Motor neuron (in vitro differentiated cells): ENCODE data around the gene FLT4. TPM values are rescaled to one million over a fixed set of nuclear protein-coding genes. Genes with fewer than 3 reads are reported as not detected.

Experiments
- ATAC-seq, 8 experiments: fragments of 200-7000 bp; cut with Tn5 transposase; replicated peaks in 6 of 8; 2 replicates each; pipeline ENCODE4 v1.8.0; 2021; ENCODE audit warnings: mild to moderate bottlenecking in 8 of 8, moderate library complexity in 8 of 8
- H3K27ac ChIP-seq, 2 donors: fragments of 250-450 bp; sonication (Bioruptor Pico); 2 replicates each; pipeline ENCODE4 v1.9.0; 2021; ENCODE audit warnings: antibody characterized with exemption in 2 of 2, mild to moderate bottlenecking in 2 of 2, moderate library complexity in 1 of 2
- H3K4me1 ChIP-seq, 2 donors: fragments of 250-450 bp; sonication (Bioruptor Pico); replicated peaks in 1 of 2; 2 replicates each; pipeline ENCODE4 v1.6.1; 2021; ENCODE audit warnings: antibody characterized with exemption in 2 of 2, mild to moderate bottlenecking in 2 of 2, moderate library complexity in 1 of 2
- H3K4me3 ChIP-seq, 5 donors: fragments of 250-450 bp; sonication (Bioruptor Pico); 2 replicates each; pipeline ENCODE4 v1.9.0; 2021; ENCODE audit warnings: antibody characterized with exemption in 5 of 5, mild to moderate bottlenecking in 5 of 5, moderate library complexity in 4 of 5
- WGBS, 10 experiments: fragments of 450-650 bp; shearing (Covaris generic); methylation state at CpG; one replicate each; pipeline ENCODE4 v1.0.0; 2022; 5-methylcytosine and 5-hydroxymethylcytosine counted together
- in situ Hi-C, 9 experiments: fragments of 400-800 bp; cut with MboI; loops; one replicate each; pipeline ENCODE4 v1.15.0; 2021; ENCODE audit warnings: low sequenced_read_pairs in 9 of 9, low pct_unique_long_range_greater_than_20kb in 2 of 9; ENCODE audit not compliant: unreplicated experiment in 9 of 9
- total RNA-seq, 8 experiments: library from RNA; unstranded; fragments of 300-600 nt; gene quantifications; 2 replicates each; pipeline versions ENCODE4 v1.2.3 to v1.2.4, GENCODE V29; 2022

Gene FLT4
- total RNA-seq, 8 experiments from 2014 or later, result 0.14 to 4.4 (median 1.2) TPM

- no peaks in the 10 kb centered on the region for H3K4me1 ChIP-seq
- H3K4me3 ChIP-seq, result no peak overlapping the region
- no peak overlapping the region for H3K27ac ChIP-seq
- 77 to 100% (median 90%) methylated on average over 2 to 8 of the region's 8 CpGs; no CpG with 5 or more reads in 1 of the 10 experiments for WGBS, 10 experiments
- no peak for ATAC-seq
- in situ Hi-C loops, result no loop called here
Measured at GRCh38 chr5:180568914-180569313, 80.5 kb downstream of the FLT4 start.

GRCh38 chr5:180563994-180564393, 85.4 kb downstream of the FLT4 start:
- ATAC-seq, result no peak
- in situ Hi-C loops, result no loop called here
- Histone ChIP-seq H3K27ac (no peak overlapping the region), H3K4me1 (no peaks in the 10 kb centered on the region), H3K4me3 (no peak overlapping the region)
- 83 to 100% (median 95%) methylated on average over 1 to 3 of the region's 3 CpGs; no CpG with 5 or more reads in 1 of the 10 experiments for WGBS, 10 experiments

DNA sequence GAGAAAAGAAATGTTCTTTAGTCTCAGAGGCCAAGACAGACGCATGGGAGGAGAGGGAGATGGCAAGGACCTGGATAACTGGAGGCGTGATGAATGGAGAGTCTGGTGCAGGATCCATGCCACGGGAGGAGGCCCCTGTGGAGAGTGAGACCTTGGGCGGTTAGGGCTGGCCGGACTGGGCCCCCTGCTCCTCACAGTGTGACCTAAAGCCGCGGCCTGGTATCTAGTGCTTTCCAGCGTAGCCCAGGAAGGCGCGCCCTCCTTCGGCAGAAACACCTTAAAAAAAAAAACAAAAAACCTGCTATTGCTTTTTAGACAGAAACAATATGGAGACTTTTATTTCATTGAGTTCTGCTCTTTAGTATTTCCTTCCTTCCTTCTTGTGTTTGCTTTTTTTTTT, 91.2 kb downstream of the FLT4 start:
- no peak for ATAC-seq
- no peak overlapping the region for H3K27ac ChIP-seq
- in situ Hi-C loops, result no loop called here
- no peaks in the 10 kb centered on the region for H3K4me1 ChIP-seq
- no peak overlapping the region for H3K4me3 ChIP-seq
- WGBS, 10 experiments, result 94 to 100% (median 96%) methylated on average over 1 to 11 of the region's 11 CpGs; no CpG with 5 or more reads in 2 of the 10 experiments

GRCh38 chr5:180557217-180557809, 92.1 kb downstream of the FLT4 start:
- Histone ChIP-seq H3K27ac (no peak overlapping the region), H3K4me3 (no peak overlapping the region), H3K4me1 (no peaks in the 10 kb centered on the region)
- ATAC-seq, result no peak
- in situ Hi-C loops, result no loop called here
- 85 to 100% (median 93%) methylated on average over 2 of the region's 2 CpGs; no CpG with 5 or more reads in 1 of the 10 experiments for WGBS, 10 experiments

DNA sequence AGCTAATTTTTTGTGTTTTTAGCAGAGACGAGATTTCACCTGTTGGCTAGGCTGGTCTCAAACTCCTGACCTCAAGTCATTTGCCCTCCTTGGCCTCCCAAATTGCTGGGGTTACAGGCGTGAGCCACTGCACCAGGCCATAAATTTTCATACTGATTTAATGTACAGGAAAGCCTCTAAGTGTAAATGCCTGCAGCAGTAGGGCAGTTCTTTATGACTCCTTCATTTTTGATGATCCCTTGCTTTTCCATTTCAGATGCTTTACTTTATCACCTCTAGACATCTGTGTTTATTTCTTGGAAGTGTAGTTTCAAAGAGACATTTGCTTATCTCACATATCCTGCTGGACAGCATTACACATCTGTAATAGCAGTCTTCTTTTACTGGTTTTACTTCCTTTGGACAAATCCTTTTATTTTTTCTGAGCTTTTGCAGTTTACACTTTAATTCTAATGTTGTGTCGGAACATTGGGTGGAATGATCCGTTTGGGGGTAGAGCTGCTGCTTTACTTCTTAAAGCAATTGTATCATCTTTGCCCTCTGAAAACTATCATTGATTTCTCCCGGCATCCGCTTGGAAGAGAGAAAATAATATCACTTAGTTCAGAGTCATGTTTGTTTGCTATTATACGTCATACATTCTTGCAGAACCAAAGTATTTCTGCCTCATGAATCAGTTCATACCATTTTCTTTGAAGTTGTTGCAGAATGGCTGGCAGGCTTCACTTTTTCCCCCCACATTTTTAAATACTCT, 94.1 kb downstream of the FLT4 start:
- in situ Hi-C loops, result no loop called here
- Histone ChIP-seq H3K27ac (no peak overlapping the region), H3K4me3 (no peak overlapping the region), H3K4me1 (no peaks in the 10 kb centered on the region)
- whole genome bisulfite sequencing, 10 experiments, result 74 to 100% (median 92%) methylated on average over 2 to 7 of the region's 7 CpGs
- ATAC-seq, result no peak

DNA sequence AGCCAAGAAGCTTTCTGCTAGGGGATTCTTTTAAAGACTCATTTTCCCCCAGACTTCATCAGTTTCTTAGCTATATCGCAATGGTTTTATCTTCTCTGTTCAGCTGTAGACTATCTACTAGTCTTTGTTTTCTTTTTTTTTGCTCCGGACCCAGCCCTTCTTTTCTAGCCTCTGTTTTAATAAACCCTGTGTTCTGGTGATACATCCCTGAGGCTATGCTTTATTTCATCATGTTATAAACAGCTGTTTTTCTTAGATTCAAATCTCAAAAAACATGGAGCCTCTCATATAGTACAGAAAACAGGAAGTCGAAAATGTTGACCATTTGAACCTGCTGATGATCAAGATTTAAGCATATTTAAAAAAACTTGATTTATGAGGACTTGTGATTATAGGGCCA, 95.9 kb downstream of the FLT4 start:
- H3K4me1 ChIP-seq, result no peaks in the 10 kb centered on the region
- no peak overlapping the region for H3K4me3 ChIP-seq
- 93 to 100% (median 98%) methylated on average over 2 to 3 of the region's 3 CpGs for WGBS, 10 experiments
- ATAC-seq, result no peak
- no peak overlapping the region for H3K27ac ChIP-seq
- in situ Hi-C loops, result no loop called here

Other genes with a start within 250 kb of the FLT4 start
- 10 to 100 TPM in 7 of 8 experiments, 1 to 10 TPM in 1; 7.4 to 29.4 (median 20.2) TPM for gene CNOT6, start 155.2 kb downstream of the FLT4 start, total RNA-seq
- not detected for gene SCGB3A1, start 58.1 kb downstream of the FLT4 start, total RNA-seq
- under 1 TPM in 3 of 8 experiments, not detected in 5; 0.27 to 0.76 (median 0.56) TPM for gene OR2Y1, start 90.5 kb upstream of the FLT4 start, total RNA-seq
- 10 to 100 TPM; 24.6 to 59.6 (median 37.7) TPM for gene MGAT1, start 153.2 kb upstream of the FLT4 start, total RNA-seq
- 10 to 100 TPM; 26.0 to 57.3 (median 38.0) TPM for gene ZFP62, start 211.7 kb upstream of the FLT4 start, total RNA-seq
- under 1 TPM in 4 of 8 experiments, not detected in 4; 0.17 to 0.81 (median 0.37) TPM for gene BTNL8, start 249.6 kb upstream of the FLT4 start, total RNA-seq